Urinary bladder (tissue), 4 donors: Measurements from ENCODE around the gene CTNNBL1. TPM values are rescaled to one million over a fixed set of nuclear protein-coding genes. Genes with fewer than 3 reads are reported as not detected.

Experiments
- DNase-seq: peaks from one replicate; pipeline ENCODE4 v3.0.0-alpha.2; 2015; ENCODE audit errors: extremely low spot score
- H3K27ac ChIP-seq: one replicate; pipeline ENCODE4 v1.5.1; 2013; ENCODE audit warnings: low read depth, mild to moderate bottlenecking, moderate library complexity
- H3K36me3 ChIP-seq: one replicate; pipeline ENCODE4 v1.6.1; 2013; ENCODE audit warnings: mild to moderate bottlenecking, moderate library complexity; ENCODE audit not compliant: insufficient read depth
- H3K4me1 ChIP-seq: one replicate; pipeline ENCODE4 v1.6.1; 2013; ENCODE audit warnings: mild to moderate bottlenecking, moderate library complexity; ENCODE audit not compliant: insufficient read depth
- H3K4me3 ChIP-seq: one replicate; pipeline ENCODE4 v1.5.1; 2013; ENCODE audit warnings: low read depth, low read length
- WGBS: extraction: QIAGEN DNeasy Blood & Tissue Kit; methylation state at CpG from one replicate; pipeline ENCODE4 v1.1.7; 2013; 5-methylcytosine and 5-hydroxymethylcytosine counted together
- polyA plus RNA-seq: library from polyadenylated mRNA; stranded (reverse); fragments of 200-250 nt; gene quantifications from one replicate; pipeline ENCODE4 v1.2.3, GENCODE V29; 2013
- total RNA-seq: library from RNA; depleted of rRNA; stranded (reverse); fragments of >200 nt; gene quantifications from one replicate; pipeline ENCODE4 v1.2.3, GENCODE V29; 2014
- donor health status: healthy with polysubstance abuse.
- donor health status: healthy.

The CTNNBL1 gene
- total and polyA plus RNA-seq, 2 donors: 22.2 to 39.3 TPM

DNA sequence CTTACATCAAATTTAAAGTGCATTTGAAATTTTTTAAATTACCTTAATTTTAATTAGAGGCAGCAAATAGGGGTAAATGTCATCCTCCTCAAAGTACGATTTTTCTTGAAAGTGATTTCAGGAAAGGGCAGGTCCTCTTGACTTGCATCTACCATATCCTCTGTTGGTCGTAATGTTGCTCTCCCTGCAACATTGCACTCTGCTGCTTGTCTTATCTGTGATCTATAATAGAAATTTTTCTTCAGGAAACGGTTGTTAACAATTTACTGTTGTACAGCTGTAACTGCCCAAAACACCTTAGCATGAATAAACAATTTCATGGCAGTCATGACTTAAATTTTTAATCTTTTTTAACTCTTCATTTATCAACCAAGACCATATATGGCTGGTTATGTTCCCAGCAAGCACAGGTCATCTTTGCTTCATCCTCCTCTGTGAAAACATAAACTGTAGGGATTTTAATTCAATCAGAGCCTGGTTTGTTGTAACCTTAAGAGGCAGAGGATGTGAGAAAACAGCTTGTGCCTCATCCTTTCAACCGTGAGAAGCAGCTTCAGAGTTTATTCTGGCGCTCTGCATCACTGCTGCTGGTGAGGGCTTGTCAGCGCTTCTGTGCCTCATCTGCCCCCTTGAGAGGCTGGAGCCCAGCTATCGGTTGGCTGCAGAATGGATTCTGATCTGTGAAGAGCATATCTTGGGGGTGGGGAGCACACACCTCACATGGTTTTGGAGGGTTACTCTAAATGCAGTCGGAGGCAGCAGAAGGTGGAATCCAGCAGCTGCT, 56.0 kb downstream of the CTNNBL1 start:
- WGBS: 68% methylated on average over 8 of the region's 8 CpGs
- H3K36me3 ChIP-seq: peaks cover 4% of the 10 kb centered on the region
- DNase-seq: no peak
- no peaks in the 10 kb centered on the region for H3K4me1 ChIP-seq
- no peak overlapping the region for H3K4me3 ChIP-seq
- H3K27ac ChIP-seq: no peak overlapping the region

DNA sequence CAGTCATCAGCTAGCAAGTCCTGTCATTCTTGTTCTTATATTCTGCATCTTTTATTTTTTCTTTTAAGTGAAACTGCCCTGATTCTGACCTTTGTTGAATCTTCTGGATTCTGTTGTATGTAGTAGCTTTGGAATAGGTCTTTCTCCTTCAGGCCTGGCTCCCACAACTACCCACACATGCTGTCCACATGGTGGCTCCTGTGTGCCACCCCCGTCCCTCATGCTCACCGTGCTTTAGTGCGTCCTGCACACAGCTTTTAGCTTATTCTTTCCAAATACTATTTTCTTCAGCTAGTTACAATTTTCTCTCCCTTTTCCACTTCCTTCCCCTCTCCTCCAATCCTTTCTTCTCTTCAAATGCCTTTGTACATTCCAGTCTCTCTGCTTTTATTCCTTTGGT, 61.8 kb downstream of the CTNNBL1 start:
- whole genome bisulfite sequencing: 64% methylated on average over 3 of the region's 3 CpGs
- no peak for DNase-seq
- Histone ChIP-seq H3K4me1 (no peaks in the 10 kb centered on the region), H3K27ac (no peak overlapping the region), H3K4me3 (no peak overlapping the region), H3K36me3 (no peaks in the 10 kb centered on the region)

DNA sequence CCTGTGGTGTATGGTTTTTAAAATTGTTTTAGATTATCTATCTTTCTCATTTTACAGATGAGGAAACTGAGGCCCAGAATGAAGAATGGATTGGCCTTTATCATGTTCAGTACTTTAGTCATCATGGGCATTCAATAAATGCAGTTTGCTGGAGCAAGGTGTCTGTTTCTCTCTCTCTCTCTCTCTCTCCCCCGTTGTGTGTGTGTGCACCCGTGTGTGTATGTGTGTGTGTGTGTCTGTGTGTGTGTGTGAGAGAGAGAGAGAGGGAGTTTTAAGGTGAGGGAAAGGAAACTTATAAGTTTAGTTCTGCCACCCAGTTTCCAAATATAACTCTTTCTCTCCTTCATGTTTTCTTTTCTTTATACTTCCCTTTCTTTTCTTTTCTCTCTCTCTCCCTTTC, 62.4 kb downstream of the CTNNBL1 start:
- no peaks in the 10 kb centered on the region for H3K4me1 ChIP-seq
- no peak overlapping the region for H3K4me3 ChIP-seq
- no peak overlapping the region for H3K27ac ChIP-seq
- WGBS: 78% methylated on average over 2 of the region's 2 CpGs
- no peak for DNase-seq
- no peaks in the 10 kb centered on the region for H3K36me3 ChIP-seq

DNA sequence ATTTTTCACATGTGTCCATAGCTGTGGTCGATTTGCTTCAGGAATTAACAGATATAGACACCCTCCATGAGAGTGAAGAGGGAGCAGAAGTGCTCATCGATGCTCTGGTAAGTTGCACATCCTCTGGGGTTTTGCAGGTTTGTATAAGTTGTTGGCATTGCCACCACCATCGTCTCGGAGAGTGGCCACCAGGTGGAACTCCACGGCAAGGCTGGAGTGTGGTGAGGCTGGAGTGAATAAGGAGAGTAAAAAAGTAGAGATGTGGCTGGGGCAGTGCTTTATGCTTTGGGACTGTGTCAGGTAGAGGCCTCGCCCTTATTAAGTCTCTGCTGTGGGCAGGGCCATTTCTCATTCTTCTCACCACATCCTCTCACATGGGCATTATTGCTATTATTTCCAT, 63.7 kb downstream of the CTNNBL1 start:
- no peaks in the 10 kb centered on the region for H3K4me1 ChIP-seq
- 86% methylated on average over 6 of the region's 6 CpGs for WGBS
- no peak for DNase-seq
- H3K27ac ChIP-seq: no peak overlapping the region
- no peak overlapping the region for H3K4me3 ChIP-seq
- H3K36me3 ChIP-seq: no peaks in the 10 kb centered on the region

DNA sequence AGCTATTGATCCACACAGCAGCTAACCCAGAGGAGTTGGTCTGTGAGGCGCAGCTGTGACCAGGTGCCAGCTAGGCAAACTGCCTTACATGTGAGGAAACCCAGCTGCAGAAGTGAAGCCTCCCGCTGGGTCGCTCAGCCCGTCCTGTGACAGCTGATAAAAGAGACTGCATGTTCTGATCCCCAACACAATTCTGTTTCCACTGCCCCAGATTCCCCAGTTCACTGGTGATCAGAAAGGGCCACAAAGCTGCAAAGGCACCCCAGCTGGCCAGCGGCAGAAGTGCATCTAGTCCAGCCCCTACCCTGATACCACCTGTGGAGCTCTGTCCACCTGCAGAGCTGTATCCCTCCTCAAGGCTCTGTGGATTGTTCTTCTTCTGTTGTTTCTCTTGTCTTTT, 64.5 kb downstream of the CTNNBL1 start:
- WGBS: 81% methylated on average over 5 of the region's 5 CpGs
- Histone ChIP-seq H3K4me1 (no peaks in the 10 kb centered on the region), H3K27ac (no peak overlapping the region), H3K36me3 (no peaks in the 10 kb centered on the region), H3K4me3 (no peak overlapping the region)
- no peak for DNase-seq

DNA sequence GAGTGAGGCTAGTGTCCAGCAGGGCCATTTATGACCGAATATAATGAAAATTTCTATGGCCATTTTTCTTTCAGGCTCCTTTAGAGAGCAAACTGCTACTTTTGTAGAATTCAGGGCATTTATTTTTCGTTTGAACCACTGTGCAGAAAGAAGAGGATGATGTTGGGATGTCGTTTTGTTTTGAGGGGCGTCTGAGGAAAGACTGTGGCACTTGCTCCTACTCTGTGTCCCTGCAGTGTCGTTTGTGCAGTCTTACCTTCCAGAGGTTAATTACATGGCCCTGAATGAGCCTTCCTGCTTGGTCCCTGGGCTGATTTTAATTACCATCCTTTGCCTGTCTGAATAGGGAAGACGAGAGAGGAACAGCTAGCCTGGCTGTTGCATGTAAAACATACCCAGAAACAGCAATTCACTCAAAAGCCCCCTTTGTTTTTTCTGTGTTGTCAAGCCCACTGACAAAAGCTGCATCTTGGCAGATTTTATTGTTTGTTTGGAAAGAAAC, 65.3 kb downstream of the CTNNBL1 start:
- no peak for DNase-seq
- H3K4me3 ChIP-seq: no peak overlapping the region

DNA sequence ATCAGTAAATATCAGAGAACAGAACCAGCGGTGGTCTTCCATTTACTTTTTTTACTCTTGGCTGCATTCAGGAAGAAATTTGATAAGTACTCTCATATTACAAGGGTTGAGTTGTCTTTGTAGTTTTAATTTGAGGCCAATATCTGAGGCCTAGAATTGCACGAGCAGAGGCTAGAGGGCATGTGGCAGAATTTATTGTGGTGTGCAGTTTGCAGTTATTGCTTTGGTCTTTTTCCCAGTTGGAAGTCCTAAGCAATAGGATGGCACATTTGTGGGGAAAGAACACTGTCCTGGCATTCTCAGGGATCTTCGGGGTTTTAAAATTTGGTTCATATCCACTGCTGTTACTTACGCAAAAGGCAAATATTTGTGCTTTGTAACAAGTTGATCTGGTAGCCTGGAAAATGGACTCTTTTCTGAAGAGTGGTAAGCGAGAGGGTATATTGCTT, 66.0 kb downstream of the CTNNBL1 start:
- no peak overlapping the region for H3K27ac ChIP-seq
- no peak for DNase-seq
- no peak overlapping the region for H3K4me3 ChIP-seq
- no peaks in the 10 kb centered on the region for H3K4me1 ChIP-seq
- WGBS: 90% methylated on average over 5 of the region's 5 CpGs
- H3K36me3 ChIP-seq: no peaks in the 10 kb centered on the region

More for the DNA sequence above, 65.3 kb downstream of the CTNNBL1 start:
- Histone ChIP-seq H3K27ac (no peak overlapping the region), H3K36me3 (no peaks in the 10 kb centered on the region), H3K4me1 (no peaks in the 10 kb centered on the region)
- WGBS: 77% methylated on average over 6 of the region's 6 CpGs

DNA sequence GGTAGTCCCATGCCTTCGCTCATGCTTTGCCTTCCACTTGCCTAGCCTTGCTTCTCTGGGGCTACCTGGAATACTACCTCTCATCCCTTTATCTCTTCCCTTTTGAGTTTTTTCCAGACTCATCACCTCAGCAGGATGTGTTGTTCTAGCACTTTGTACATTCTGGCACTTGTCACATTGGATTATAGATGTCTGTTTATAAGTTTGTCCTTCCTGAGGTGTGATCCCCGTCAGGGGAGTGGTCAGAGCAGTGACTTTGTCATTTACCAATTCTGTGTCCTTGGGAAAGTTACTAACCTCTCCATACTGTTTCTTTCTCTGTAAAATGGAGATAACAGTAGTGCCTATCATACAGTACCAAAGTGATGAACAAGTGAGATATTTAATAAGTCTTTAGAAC, 66.5 kb downstream of the CTNNBL1 start:
- H3K36me3 ChIP-seq: no peaks in the 10 kb centered on the region

DNA sequence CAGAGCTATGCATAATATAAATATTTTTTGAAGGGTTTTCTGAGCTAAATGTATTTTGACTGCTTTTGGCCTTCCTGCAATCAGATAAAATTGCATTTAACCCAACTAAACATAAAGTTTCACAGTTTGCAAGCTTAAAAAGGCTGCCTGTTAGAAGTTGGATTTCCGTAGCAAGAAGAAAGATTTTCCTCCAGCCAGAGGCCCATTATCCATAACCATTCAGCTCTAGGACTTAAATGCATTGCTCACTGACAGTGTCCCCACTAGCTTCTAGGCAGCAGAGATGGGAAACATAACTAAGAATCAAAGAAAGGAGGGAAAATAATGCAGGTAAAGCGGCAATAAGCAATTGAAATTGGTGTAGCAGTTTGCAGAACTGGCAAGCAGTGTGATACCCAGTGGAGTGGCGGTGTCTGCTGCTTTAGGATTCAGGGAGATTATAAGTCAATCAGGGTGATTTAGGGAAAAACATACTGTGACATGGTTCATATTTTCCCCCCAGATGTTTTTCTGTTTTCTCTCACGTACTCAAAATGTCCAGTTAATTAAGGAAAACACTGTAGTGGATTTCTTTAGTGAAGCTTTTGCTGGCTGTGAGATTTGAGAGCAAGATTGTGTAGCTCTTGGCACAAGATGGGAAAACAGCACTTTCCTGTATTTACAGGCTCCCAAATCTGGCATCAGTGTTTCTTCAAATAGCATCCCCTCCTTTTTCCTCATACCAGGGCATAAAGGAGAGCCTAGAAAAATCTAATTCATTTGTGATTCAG, 69.1 kb downstream of the CTNNBL1 start:
- no peak for DNase-seq
- Histone ChIP-seq H3K4me3 (no peak overlapping the region), H3K36me3 (peaks cover 2% of the 10 kb centered on the region), H3K4me1 (no peaks in the 10 kb centered on the region), H3K27ac (no peak overlapping the region)
- WGBS: 85% methylated on average over 4 of the region's 4 CpGs

More for the DNA sequence above, 66.5 kb downstream of the CTNNBL1 start:
- 91% methylated on average over 2 of the region's 2 CpGs for WGBS
- no peak overlapping the region for H3K4me3 ChIP-seq
- H3K4me1 ChIP-seq: no peaks in the 10 kb centered on the region
- H3K27ac ChIP-seq: no peak overlapping the region
- DNase-seq: no peak

DNA sequence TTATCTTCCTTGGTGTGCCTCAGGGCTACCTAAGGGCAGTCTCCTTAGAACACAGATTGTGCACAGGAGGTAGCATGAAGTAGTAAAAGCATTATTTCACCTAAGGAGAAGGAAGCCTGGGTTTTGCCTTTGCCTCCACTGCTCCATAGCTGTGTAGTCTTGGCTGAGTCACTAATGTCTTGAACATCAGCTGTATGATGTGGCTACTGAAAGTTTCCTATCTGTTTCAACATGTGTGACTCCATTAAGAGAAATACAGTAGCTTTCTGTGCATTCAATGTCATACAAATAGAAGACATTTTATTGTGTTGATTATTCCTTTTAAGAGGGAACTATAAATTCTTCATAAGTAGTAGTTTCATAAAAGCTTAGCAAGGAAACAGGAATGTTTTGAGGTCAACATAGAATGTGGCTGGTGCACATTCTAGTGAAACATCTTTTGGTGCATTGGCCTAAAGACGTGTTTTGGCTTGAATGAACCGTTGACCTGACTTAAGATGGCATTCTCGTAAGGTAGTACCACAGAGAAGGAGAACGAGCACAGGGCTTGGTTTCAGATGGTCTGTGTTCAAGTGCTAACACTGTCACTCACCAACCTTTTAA, 70.6 kb downstream of the CTNNBL1 start:
- Histone ChIP-seq H3K27ac (no peak overlapping the region), H3K36me3 (peaks cover 2% of the 10 kb centered on the region), H3K4me3 (no peak overlapping the region), H3K4me1 (no peaks in the 10 kb centered on the region)
- 91% methylated on average over 4 of the region's 4 CpGs for WGBS
- no peak for DNase-seq

DNA sequence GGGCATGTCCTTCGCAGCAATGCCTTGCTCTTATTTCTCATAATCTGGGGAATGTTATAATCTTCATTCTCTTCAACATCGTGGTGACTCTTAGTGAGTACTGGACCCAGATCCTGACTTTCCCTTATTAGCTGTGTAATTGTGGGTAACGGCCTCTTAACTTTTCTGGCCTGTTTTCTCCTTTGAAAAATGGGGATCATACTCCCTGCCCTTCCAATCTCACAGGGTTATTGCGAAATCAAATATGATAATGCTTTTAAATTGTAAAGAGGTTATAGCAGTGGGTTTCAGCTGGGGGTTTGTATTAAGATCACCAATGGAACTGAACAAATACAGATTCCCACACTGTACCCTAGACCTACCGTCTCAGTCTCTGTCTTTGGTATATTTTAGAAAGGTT, 77.1 kb downstream of the CTNNBL1 start:
- Histone ChIP-seq H3K27ac (no peak overlapping the region), H3K36me3 (peaks cover 2% of the 10 kb centered on the region), H3K4me3 (no peak overlapping the region), H3K4me1 (no peaks in the 10 kb centered on the region)
- DNase-seq: no peak
- WGBS: 96% methylated on average over 5 of the region's 5 CpGs

DNA sequence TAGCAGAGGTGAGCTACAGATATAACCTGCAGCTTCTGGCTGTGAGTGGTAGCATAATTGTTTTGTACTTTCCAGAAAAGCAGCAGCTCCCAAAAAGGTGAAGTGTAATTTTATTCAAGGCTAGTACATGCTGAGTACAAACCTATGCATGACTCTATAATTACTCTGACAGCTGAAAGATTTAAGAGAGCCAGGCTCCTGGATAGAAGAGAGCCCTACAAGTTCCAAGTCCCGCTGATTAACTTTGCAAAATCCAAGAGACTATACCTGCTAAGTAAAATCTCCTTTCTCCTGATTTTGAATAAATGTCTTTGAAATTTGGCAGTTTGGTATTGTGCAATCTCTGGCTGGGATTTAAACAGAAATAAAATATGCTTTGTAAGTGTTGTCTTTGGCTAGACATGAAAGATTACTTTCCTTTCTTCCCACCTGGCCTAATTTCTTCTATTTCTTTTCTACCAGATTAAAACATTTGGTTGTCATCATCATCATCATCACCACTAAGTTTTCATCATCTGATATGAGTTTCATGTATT, 79.5 kb downstream of the CTNNBL1 start:
- no peaks in the 10 kb centered on the region for H3K4me1 ChIP-seq
- H3K27ac ChIP-seq: no peak overlapping the region
- DNase-seq: no peak
- peaks cover 2% of the 10 kb centered on the region for H3K36me3 ChIP-seq
- H3K4me3 ChIP-seq: no peak overlapping the region
- 93% methylated on average over 1 of the region's 1 CpG for WGBS

DNA sequence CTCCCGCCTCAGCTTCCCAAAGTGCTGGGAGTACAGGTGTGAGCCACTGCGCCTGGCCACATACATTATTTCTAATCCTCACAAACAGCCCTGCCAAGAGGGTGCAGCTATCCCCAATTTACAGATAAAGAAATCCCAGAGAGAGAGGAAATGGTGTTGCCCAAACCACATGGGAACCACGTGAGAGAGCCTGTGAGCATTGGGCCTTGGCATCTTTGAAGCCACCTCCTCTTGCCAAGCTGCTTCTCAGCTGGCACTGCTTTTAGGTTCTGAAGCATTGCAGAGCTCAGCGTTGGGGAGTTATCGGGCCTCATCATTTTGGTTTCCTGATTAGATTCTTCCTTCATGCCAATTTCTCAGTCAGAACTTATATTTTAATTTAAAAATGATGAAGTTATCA, 80.3 kb downstream of the CTNNBL1 start:
- no peak overlapping the region for H3K27ac ChIP-seq
- H3K36me3 ChIP-seq: peaks cover 2% of the 10 kb centered on the region
- H3K4me1 ChIP-seq: no peaks in the 10 kb centered on the region
- no peak overlapping the region for H3K4me3 ChIP-seq
- WGBS: 88% methylated on average over 5 of the region's 5 CpGs
- no peak for DNase-seq
